LNCaP clone FGC (cell line): ENCODE results near the gene SLC38A10.

Experiments used
- DNase-seq: peaks from one replicate; pipeline ENCODE4 v3.0.0-alpha.2; 2011; ENCODE audit warnings: low read depth
- H3K4me3 ChIP-seq: 2 replicates; pipeline ENCODE4 v1.5.1; 2011; ENCODE audit warnings: mild to moderate bottlenecking, low read depth, low read length, control low read depth
- TF ChIP-seq, protein P1 (sequence below): IDR thresholded peaks from 2 replicates; pipeline ENCODE4 v1.5.1; 2012; ENCODE audit warnings: mild to moderate bottlenecking; ENCODE audit not compliant: control insufficient read depth, insufficient read depth; ENCODE audit errors: extremely low read depth

The SLC38A10 gene

DNA sequence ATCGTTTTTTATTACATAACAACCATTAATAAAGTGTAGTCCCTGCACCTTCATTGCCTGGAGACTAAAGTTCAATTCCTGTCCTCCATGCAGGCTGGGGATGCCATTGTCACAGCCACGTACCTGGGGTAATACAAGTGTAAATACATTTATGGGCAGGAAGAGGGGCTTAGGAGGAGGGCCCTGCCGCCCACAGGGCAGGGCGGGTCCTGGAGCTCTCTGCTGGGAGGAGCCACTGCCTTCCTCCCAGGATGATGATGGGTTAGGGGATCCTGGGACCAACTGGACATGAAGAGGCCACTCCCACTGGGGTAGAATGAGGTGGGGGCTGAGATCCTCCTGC lies 44.1 kb upstream of the SLC38A10 start:
- TF ChIP-seq, protein P1, sequence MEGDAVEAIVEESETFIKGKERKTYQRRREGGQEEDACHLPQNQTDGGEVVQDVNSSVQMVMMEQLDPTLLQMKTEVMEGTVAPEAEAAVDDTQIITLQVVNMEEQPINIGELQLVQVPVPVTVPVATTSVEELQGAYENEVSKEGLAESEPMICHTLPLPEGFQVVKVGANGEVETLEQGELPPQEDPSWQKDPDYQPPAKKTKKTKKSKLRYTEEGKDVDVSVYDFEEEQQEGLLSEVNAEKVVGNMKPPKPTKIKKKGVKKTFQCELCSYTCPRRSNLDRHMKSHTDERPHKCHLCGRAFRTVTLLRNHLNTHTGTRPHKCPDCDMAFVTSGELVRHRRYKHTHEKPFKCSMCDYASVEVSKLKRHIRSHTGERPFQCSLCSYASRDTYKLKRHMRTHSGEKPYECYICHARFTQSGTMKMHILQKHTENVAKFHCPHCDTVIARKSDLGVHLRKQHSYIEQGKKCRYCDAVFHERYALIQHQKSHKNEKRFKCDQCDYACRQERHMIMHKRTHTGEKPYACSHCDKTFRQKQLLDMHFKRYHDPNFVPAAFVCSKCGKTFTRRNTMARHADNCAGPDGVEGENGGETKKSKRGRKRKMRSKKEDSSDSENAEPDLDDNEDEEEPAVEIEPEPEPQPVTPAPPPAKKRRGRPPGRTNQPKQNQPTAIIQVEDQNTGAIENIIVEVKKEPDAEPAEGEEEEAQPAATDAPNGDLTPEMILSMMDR, result no peak
- DNase-seq, result no peak
- no peak overlapping the region for H3K4me3 ChIP-seq

DNA sequence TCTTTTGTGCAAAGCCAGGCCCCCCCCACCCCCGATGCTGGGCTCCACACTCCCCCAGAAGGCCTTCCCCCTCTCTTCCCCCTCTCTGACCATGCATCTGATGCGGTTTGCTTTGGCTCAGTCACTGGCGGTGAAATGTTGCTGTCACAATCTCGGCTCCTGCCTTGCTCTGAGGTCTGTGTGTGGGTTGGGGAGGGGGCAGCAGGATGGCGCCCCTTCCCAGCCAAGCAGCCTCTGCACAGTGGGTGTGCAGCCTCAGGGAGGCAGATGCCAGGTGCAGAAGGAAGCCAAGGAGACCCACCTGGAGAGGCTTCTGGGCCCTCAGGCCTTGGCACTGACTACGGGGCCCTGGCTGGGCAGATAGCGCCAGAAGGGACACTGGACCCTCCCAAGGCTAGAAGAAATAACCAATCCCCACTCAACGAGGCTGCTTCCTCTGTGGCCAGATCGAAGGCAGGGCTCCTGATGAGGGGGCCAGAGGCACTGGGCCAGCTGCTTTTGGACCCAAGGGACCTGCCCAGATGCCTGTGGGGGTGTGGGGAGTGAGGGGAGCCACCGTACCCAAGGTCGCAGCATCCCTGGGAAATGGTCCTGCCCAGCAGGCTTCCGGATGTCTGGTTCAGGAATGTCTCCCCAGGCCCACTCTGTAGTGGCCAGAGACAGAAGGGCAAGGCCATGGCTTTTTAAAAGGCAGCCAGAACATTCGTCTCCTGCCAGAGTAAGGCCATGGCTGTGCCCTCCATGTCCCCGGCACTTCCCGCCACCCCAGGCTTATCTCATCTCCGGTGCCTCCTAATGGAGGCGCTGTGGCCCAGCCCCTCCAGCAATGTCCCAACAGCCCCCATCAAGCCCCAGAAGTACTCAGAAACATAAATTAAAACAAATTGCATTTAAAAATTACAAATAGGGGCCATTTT lies 43.4 kb upstream of the SLC38A10 start:
- no peak for DNase-seq

DNA sequence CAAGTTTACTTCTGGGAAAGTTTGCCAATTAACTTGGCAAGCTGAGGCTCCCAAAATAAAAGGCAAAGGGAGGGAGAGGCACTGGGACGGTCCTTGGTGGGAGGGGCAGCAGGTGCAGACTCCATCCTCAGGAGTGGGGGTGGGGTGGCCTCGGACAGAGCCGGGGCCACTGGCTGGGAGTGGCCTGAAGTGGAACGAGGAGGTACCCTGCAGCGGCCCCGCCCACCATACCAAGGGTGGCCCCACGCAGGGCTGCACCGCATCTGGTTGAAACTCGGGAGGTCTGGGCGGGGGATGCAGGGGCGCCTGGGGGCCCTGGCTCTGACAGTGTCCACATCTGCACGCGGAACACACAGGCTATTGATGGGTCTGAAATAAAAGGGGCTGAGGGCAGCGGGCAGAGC lies 42.4 kb upstream of the SLC38A10 start:
- DNase-seq, result no peak
- H3K4me3 ChIP-seq, result no peak overlapping the region
- TF ChIP-seq, protein P1, result no peak

More for the DNA sequence above, 43.4 kb upstream of the SLC38A10 start:
- TF ChIP-seq, protein P1, result no peak
- no peak overlapping the region for H3K4me3 ChIP-seq

DNA sequence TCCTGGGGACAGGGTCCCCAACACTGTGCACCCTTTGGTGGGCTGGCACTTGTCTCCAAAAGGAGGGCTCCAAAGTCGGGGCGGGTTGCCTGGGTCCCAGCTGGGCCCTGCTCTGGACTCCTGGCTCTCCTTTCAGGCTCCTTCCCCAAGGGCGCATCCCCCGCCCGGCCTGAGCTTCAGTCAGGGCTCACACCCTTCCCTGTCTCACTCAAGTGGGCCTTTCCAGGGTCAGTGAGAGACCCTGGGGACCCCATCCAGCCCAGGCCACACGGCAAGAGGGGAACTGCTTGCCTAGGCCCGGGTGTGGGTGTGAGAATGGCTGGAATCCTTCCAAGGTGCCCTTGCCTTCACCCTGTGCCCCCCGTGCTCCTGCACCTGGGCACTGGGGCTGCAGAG lies 41.8 kb upstream of the SLC38A10 start:
- no peak for DNase-seq
- no peak overlapping the region for H3K4me3 ChIP-seq
- TF ChIP-seq, protein P1, result no peak

DNA sequence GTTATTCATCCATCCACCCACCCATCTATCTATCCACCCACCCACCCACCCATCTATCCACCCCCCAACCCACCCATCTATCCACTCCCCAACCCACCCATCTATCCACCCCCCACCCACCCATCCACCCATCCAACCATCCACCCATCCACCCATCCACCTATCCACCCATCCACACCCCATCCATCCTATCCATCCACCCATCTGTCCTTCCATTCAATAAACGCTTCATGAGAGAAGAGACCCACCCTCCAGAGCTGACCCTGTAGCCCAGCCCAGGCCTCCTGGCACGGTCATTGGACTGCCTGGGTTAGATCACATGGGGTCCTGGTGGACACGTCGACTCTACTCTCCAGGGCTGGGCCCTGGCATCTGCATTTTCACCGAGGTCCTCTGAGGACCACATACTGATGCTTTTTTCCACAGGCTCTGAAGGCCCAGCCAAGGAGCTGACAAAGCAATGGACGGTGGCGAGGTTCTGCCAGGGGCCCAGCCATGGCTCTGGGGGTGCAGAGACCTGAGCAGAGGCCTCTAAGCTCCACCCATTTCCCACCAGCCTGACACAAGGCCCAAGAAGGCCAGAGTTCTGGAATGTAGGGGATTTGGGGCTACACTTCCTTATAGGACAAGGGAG lies 41.3 kb upstream of the SLC38A10 start:
- TF ChIP-seq, protein P1, result no peak
- no peak for DNase-seq
- no peak overlapping the region for H3K4me3 ChIP-seq

DNA sequence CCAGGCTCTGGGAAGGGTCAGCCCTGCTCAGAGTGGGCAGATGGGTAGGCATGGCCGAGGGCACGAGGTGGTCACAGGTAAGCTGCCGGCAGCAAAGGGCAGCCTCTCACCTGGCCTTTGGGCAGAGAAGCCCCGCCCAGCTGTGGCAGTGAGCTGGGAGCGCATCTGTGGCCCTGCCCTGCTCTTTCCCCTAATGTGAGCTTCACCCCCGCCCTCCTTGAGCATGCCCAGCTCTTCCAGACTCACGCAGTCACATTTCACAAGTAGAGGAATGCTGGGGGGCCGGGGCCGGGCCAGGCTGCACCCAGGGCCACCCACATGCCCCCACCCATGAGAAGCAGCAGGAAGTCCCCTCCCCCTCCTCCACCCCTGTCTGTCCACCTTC lies 40.7 kb upstream of the SLC38A10 start:
- DNase-seq, result no peak
- no peak overlapping the region for H3K4me3 ChIP-seq
- TF ChIP-seq, protein P1, result no peak
